NCI-H748 (cell line): ENCODE measurements around the gene PXK.
"Not testable (repeated sequence)": the region's sequence is repeated elsewhere in the genome, so short reads cannot be mapped to it uniquely, and the experiment has no call there.

Experiments used
- DNase-seq: peaks from one replicate; lab custom pipeline; 2025; ENCODE audit not compliant: unreplicated experiment; lab: John Stamatoyannopoulos, UW

The PXK gene

DNA sequence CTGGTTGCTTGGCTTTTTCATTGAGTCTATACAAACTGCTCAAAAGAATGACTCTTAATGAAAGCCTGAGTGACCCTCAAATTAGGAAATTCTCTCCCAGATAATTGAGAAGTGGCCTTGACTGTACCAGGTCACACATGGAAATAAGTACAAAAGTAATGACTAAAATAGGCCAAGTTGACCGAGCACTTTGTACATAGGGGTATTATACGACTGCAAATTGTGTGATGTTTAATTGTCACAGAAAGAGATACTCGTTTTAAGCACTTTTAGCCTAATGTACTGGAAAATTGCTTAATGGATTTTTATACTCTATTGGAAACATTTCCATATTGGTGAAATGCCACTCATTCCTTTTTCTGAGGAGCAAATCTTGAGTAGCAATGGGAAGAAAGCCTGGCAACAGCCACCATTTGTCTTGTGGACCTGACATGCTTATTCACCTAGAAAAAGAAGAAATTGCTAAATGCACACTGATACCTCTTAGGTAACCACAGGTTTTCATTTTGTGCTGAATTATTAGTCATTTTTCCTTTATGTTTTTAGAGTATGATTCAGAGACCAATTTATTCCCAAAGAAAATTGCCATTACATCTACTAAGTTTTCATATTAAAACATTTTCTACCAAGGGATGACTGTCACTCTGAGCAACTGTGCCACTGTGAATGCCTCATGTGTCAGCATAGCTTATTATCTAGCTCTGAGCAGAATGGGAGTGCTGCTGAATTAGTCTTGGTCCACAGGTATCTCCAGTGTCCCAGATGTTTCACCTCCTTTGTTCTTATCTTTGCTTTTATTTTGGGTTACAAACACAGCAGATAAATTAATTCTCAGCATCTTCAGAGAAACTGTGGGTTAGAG lies 8.9 kb upstream of the PXK start:
- no peak for DNase-seq

- DNase-seq = no peak
These were observed 8.0 kb upstream of the PXK start for GRCh38 chr3:58324391-58325390.

DNA sequence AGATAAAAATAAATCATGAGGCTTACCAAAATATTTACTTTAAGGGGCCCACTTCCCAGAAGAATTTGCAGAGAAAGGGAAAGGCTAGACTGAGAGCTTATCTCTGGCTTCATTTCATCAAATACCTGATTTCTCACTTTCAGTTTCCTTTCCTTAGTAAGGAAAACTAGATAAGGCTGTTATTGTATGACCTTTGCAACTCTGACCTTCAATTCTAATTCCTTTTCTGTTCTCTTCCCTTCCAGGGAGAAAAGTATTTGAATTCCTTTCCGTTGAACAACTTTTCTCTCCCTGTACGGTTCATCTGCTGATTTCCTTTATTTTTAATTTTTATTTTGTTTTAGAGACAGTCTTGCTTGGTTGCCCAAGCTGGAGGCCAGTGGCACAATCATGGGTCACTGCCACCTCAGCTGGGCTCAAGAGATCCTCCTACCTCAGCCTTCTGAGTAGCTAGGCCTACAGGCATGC lies 7.1 kb upstream of the PXK start:
- DNase-seq = no peak

GRCh38 chr3:58326267-58326900 lies 6.3 kb upstream of the PXK start:
- no peak for DNase-seq

- no peak for DNase-seq
These were observed 3.4 kb upstream of the PXK start for GRCh38 chr3:58329150-58329921.

DNA sequence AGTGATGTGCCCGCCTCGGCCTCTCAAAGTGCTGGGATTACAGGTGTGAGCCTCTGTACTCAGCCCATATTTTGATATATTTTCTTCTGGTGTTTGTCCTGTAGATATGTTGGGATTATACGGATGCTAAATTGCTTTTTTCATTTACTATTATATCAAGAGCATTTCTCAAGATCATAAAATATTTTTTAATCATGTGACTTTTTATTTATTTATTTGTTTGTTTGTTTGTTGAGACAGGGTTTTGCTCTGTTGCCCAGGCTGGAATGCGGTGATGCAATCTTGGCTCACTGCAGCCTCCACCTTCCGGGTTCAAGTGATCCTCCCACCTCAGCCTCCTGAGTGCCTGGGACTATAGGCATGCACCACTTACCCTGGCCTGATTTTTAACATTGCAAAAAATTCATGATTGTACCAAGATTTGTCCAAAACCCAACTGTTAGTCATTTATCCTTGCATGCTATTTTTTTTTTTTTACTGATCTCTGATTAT lies 2.7 kb upstream of the PXK start:
- no peak for DNase-seq

DNA sequence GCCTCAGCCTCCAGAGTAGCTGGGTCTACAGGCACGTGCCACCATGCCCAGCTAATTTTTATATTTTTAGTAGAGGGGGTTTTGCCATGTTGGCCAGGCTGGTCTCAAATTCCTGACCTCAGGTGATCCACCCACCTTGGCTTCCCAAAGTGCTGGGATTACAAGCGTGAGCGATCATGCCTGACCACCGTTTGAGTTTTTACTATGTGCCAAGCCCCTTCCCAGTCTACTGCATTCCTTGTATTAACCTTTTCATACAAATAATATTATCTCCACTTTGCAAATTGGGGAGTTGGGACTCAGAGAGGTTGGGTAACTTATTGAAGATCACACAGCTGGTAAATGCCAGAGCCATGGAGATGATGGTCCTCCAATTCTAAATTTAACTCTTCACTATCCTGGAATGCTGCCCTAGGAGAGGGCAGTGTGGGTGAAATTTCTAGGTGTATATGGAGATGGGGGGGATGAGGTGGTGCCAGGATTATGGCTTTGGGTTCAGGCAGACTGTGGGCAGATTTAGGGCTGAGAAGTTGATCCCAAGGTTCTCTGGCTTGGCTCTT lies 1.0 kb upstream of the PXK start:
- no peak for DNase-seq

GRCh38 chr3:58333206-58334012 lies 717 bp downstream of the PXK start:
- peak; percentile 27 for DNase-seq

DNA sequence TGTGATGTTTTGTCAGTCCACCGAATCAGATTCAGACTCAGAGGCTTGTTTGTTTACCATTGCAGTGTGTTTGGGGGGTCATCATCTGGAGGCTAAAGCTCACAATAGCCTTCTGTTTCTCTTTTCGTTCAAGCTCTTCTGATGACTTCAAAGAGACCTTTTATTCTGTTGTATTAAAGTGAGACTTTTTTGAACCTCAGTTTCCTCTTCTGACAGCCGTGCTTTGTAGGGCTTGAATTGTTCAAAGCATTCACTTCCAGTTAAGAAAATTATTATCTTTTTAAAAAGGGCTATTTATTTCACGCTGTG lies 1.3 kb downstream of the PXK start:
- no peak for DNase-seq

GRCh38 chr3:58334506-58334884 lies 1.8 kb downstream of the PXK start:
- DNase-seq = no peak

GRCh38 chr3:58335652-58335947 lies 2.9 kb downstream of the PXK start:
- no peak for DNase-seq

DNA sequence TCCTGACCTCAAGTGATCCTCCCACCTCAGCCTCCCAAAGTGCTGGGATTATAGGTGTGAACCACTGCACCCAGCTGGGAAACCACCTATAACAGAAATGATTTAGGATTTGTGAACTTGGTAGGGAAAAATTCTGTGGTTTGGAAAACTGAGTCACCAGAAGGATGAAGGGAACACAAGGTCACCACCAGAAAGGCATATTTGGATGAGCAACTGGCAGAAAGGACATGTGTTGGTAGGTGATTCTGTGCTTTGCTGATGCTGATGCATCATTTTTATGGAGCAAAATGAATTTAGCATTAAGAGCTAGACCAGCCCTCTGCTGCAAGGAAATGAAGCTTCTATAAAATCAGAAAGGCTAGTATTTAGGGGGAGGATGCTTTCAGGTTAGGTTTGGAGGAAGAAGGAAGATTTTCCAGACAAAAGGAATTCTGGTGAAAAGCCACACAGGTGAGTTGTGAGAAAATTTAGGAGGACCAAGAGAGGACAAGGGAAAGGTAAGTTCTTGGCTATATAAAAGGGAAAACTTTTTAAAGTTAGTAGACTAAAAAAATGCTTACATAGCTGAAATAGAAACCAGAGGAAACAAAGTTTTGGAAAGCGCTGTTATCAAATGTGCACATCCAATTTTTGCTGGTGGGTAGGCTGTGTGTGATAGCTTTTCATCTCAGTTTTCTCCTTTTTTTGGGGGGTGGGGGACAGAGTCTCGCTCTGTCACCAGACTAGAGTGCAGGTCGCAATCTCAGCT lies 3.6 kb downstream of the PXK start:
- DNase-seq = no peak

GRCh38 chr3:58337190-58337589 lies 4.5 kb downstream of the PXK start:
- DNase-seq = no peak

GRCh38 chr3:58339146-58339545 lies 6.5 kb downstream of the PXK start:
- DNase-seq = not testable (repeated sequence)

- no peak for DNase-seq
These were observed 8.0 kb downstream of the PXK start for GRCh38 chr3:58340594-58341244.

- DNase-seq = no peak
These were observed 8.7 kb downstream of the PXK start for GRCh38 chr3:58341376-58341775.

- no peak for DNase-seq
These were observed 10.0 kb downstream of the PXK start for GRCh38 chr3:58342676-58343075.

DNA sequence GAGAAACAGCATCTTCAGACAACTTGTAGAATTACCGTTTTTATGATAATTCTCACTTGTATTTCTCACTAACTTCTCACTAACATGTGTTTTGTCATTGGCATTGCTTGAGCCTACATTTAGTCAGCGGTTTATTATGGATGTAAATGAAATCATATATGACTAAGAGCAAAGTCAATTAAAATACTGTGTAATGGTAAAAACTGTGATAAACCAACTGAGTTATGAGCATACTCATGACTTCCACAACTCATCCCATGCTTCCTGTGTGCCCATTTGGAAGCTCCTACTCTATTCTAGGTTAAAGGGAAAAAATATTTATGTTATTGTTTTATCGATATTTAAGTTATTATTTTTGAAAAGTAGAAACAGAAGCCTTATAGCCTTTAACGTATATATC lies 12.8 kb downstream of the PXK start:
- no peak for DNase-seq
